NCI-H146 treated with DMSO at 0.1 percent for 48 hours (cell line): Measurements from ENCODE around the gene HPGDS.

ENCODE experiments used
- DNase-seq: peaks from one replicate; lab custom pipeline; 2025; ENCODE audit not compliant: unreplicated experiment; lab: John Stamatoyannopoulos, UW

The HPGDS gene

GRCh38 chr4:94256828-94257227 lies 85.8 kb downstream of the HPGDS start:
- no peak for DNase-seq

- DNase-seq, result no peak
These were observed 86.4 kb downstream of the HPGDS start for GRCh38 chr4:94256144-94256783.

- no peak for DNase-seq
These were observed 89.6 kb downstream of the HPGDS start for GRCh38 chr4:94253036-94253435.

GRCh38 chr4:94251094-94251493 lies 91.5 kb downstream of the HPGDS start:
- no peak for DNase-seq
